Amniotic epithelial cell (primary cell): ENCODE measurements around the gene BRPF1.
A peak's percentile ranks its signal among the peaks of the same experiment; 100 is the strongest.

Source experiments
- DNase-seq: peaks from one replicate; pipeline ENCODE4 v3.0.0-alpha.2; 2010; ENCODE audit warnings: low read depth

BRPF1 gene

GRCh38 chr3:9701711-9702110, 29.8 kb upstream of the BRPF1 start:
- DNase-seq = no peak

DNA sequence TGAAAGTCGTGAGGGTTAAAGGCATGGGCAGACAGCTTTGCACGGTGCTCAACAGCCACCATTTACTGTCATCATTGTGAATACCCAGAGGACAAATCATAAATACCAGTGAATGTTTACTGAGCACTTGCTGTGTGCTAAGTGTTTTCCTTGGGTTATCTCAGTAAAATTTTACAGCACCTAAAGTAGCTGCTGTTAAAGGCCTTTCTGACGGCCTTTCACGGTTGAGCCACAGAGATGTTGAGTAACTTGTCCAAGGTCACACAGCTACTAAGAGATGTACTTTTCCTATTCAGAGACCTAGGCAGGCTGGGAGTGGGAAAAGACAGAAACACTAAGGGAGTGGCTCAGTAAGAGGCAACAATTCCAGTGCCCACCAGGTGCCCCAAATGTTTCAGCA, 28.3 kb upstream of the BRPF1 start:
- no peak for DNase-seq

- no peak for DNase-seq
These were observed 27.7 kb upstream of the BRPF1 start, which contains the start of gene CPNE9 for GRCh38 chr3:9703736-9704346. Gene CPNE9, plus strand, starts transcription at chr3:9703833. Its CDS starts 164 bp downstream, at chr3:9703997.

DNA sequence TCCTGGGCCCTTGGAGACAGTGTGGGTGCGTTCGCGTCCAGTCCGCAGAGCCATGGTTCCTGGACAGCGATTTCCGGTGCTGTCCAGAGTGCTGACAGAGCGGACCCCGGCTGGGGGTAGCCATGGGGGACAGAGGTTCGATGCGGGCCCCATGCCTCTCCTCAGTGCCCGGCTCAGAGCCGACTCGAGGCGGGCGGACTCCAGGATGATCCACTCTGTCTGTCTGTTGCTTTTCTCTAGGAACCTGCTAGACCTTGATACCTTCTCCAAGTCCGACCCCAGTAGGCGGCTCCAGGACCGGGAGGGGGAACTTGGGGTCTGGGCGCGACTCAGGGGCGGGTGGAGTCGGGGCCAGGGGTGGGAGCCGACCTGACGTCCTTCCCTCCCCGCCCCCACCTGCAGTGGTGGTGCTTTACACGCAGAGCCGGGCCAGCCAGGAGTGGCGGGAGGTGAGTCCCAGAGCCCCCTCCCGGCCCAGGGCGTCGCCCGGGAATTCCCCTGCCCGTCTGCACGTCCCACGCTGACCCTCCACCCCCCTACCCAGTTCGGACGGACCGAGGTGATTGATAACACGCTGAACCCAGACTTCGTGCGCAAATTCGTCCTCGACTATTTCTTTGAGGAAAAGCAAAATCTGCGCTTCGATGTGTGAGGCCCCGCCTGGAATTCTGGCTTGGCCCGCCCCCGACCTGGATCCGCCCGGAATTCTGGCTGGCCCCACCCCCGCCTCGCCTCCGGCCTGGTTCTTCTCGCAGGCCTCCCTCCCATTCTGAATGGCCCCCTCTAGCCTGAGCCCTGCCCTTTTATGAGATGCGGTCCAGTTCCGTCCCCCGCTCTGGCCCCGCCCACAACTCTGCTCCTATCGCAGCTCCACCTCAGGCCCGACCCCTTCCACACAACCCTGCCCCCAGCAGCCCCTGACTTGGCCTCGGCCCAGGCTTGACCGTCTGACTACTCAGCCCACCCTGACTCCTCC, 26.9 kb upstream of the BRPF1 start:
- peak; percentile 20 for DNase-seq

DNA sequence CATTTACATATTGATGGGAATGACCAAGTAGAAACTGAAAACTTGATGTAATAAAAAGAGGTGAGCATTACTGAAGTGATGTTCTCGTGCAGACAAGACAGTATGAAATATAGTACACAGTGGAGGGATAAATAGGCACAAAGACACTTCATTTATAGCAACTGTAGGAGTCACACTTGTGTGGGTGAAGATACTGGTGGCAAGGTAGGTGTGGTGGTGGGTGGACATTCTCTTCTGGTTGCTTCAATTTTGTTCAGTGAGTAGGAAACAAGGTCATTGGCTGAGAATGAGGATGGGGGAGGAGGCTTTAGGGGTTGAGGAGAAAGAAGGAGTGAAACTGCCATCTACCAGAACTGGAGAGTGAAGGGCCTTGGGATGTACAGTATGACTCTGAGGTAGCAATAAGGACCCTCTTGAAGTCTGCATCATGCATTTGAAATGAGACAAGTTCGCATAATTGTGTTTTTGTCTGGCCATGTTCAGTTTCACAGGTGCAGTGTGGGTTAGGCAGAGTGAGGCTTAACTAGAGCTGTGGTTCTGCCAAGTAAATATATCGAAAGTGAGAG, 21.3 kb upstream of the BRPF1 start:
- DNase-seq = no peak

GRCh38 chr3:9712415-9712814, 19.1 kb upstream of the BRPF1 start:
- no peak for DNase-seq

DNA sequence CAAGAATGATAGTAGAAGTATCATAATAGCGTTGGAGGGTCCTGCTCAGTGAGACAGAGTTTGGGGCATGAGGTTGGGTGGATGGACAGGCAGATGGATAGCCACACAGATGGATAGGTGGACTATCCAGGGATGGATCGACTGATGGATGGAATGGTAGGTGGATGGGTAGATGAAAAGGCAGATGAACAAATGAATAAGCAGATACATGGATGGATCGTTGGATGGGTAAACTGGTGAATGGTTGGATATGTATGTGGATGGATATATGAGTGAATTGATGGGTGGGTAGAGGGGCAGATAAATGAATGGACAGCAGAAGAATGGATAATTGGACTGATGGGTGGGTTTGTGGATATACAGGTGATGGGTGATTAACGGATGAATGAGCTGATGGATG, 18.4 kb upstream of the BRPF1 start:
- DNase-seq = no peak

GRCh38 chr3:9715136-9715535, 16.4 kb upstream of the BRPF1 start:
- DNase-seq = no peak

- DNase-seq = peak; percentile 93
These were observed 15.6 kb upstream of the BRPF1 start for GRCh38 chr3:9715764-9716437.

DNA sequence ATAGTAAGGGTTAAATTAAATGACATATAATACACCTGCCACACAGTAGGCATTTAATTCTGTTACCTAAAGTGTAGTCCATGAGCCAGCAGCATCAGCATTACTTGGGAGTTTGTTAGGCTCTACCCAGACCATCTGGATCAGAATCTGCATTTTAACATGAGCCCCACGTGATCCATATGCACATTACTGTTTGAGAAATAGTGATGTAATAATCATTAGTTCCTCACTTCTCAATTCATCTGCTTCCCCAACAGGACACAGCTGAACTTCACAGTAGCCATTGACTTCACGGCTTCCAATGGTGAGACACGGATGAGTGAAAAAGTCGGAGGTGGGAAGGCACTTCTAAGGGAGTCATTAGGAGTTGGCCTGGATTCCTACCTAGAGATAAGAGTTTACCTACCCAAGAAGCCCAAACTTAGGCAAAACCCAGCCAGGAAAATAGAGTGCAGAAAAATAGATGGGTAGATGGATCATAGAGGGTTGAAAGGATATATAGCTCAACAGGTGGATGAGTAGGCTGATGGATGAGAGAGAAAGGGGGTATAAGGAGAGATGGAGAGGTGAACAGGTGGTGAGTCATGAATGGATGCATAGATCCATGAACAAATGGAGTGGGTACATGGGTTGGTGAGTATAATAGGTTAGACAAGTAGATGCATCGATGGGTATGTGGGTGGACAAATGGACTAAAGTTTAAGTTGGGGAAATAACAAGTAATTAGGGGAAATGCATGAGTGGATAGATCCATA, 14.6 kb upstream of the BRPF1 start:
- no peak for DNase-seq

DNA sequence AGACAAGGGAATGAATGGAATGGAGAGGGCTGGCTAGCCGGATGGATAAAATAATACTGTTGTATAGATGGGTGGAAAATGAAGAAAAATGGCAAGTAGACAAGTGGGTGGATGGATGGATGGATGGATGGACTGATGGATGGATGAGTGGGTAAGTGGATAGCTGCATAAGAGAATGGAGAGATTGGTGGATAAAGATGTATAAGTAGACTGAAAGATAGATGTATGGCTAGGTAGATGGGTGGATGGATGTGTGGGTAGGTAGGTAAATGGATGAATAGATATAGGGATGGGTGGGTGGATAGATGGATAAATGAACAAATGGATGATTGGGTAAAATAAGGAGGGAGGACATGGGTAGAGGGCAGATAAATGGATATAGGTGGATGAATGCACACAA, 14.0 kb upstream of the BRPF1 start:
- no peak for DNase-seq

GRCh38 chr3:9718118-9718517, 13.4 kb upstream of the BRPF1 start:
- DNase-seq = no peak

- DNase-seq = peak; percentile 20
These were observed 10.4 kb upstream of the BRPF1 start for GRCh38 chr3:9721015-9721699.

GRCh38 chr3:9721700-9722060, 9.9 kb upstream of the BRPF1 start:
- no peak for DNase-seq

- no peak for DNase-seq
These were observed 5.6 kb upstream of the BRPF1 start for GRCh38 chr3:9725775-9726515.

DNA sequence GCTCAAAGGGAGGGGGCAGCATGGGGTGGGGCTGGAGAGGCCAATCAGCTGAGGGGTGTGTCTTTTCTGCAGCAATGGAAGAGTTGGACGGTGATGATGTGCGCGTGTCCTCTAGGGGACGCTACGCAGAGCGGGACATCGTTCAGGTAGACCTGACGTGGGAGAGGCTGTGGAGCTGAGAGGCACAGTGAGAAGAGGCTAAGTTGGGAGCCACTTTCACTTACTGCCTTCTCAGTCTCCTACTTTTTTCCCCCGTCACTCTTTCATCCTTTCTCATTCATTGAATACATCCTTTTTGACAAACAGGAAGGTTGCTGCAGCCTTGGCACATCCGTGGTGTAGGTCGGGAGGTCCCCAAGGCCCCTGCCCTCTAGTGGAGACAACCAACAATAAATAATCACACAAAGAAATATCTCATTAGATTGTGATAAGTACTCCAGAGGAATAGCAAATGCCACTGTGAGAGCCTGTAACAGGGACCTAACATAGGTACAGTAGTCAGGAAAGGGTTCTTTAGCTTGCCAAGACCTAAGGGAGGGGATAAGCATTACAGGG, 4.4 kb upstream of the BRPF1 start:
- no peak for DNase-seq

DNA sequence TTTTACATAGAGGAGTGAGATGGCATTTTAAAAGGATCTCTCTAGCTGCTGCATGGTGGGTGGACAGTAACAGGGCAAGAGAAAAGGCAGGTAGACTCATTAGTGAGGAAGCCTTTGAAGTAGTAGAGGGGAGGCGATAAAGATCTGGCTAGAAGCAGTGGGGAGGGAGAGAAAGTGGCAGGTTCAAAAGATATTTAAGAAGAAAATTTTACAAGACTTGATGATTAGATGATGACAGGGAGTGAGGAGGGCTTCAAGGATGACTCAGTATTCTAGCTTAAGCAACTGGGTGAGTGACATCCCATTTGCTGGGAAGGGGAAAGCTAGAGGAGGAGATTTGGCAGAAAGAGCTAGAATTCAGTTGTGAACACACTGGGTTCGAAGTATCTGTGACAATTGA, 3.8 kb upstream of the BRPF1 start:
- DNase-seq = peak; percentile 69

DNA sequence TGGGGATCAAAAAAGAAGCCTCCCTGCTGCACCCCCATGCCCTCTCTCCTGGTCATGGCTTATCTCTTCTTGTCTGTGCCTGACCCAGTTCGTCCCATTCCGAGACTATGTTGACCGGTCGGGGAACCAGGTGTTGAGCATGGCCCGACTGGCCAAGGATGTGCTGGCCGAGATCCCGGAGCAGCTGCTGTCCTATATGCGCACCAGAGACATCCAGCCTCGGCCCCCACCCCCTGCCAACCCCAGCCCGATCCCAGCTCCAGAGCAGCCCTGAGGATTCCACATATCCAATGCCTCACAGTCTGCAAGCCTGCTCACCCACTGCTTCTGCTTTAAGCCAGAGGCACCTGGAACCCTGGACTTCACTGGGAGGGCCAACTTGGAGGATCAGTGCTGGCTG, 2.1 kb upstream of the BRPF1 start:
- no peak for DNase-seq

DNA sequence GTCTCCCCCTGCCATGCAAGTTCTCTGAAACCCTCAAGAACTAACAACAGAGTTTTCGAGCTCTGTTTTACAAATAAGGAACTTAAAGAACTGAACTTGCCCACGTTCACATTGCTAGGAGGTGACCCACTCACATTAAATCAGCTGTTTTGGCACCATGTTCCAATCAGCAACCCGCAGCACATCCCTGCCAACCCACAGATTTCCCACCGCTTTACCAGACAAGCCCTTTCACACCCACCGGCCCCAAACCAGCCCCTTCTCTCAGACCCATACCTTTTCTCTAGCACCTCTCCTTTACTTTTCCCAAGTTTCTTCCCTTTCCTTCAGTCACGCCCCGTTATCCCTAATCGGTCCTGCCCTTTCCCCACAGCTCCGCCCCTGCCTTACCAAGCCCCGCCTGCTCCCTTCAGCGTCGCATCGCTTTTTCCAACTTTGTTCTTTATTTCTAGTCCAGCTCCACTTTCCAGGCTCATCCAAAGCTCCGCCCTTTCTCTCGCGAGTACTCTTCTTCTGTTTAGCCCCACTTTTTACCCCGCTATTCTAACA, 804 bp upstream of the BRPF1 start:
- no peak for DNase-seq
